HG03442 (cell line): ENCODE measurements around the gene TMEM8B.
"Not testable (repeated sequence)": the region's sequence is repeated elsewhere in the genome, so short reads cannot be mapped to it uniquely, and the experiment has no call there.

Source experiments
- ATAC-seq: cut with Tn5 transposase; IDR thresholded peaks from one replicate; pipeline ENCODE4 v1.9.1; 2021; ENCODE audit warnings: mild to moderate bottlenecking, moderate library complexity; ENCODE audit not compliant: unreplicated experiment

Gene TMEM8B

GRCh38 chr9:35862328-35862727, 33.3 kb downstream of the TMEM8B start:
- ATAC-seq: no peak

- ATAC-seq: no peak
Observed at GRCh38 chr9:35863583-35863982, 34.6 kb downstream of the TMEM8B start.

- no peak for ATAC-seq
Observed at GRCh38 chr9:35864695-35865255, 35.7 kb downstream of the TMEM8B start.

GRCh38 chr9:35867538-35867937, 38.5 kb downstream of the TMEM8B start:
- ATAC-seq: no peak

- ATAC-seq: no peak
Observed at GRCh38 chr9:35868933-35869332, 39.9 kb downstream of the TMEM8B start.

- ATAC-seq: no peak
Observed at GRCh38 chr9:35869621-35870216, 40.7 kb downstream of the TMEM8B start.

- ATAC-seq: no peak
Observed at GRCh38 chr9:35870351-35870923, 41.4 kb downstream of the TMEM8B start, which contains the start of gene OR13J1. OR13J1 (minus strand) TSS chr9:35870401; CDS start chr9:35870401, 0 bp downstream.

- ATAC-seq: no peak
Observed at GRCh38 chr9:35871545-35871944, 42.5 kb downstream of the TMEM8B start.

GRCh38 chr9:35872505-35872904, 43.5 kb downstream of the TMEM8B start:
- no peak for ATAC-seq

GRCh38 chr9:35882263-35882848, 53.3 kb downstream of the TMEM8B start:
- no peak for ATAC-seq

GRCh38 chr9:35882996-35883395, 54.0 kb downstream of the TMEM8B start:
- no peak for ATAC-seq

- not testable (repeated sequence) for ATAC-seq
Observed at GRCh38 chr9:35884908-35885307, 55.9 kb downstream of the TMEM8B start.

- no peak for ATAC-seq
Observed at GRCh38 chr9:35891646-35892045, 62.6 kb downstream of the TMEM8B start.

- ATAC-seq: no peak
Observed at GRCh38 chr9:35892051-35892450, 63.0 kb downstream of the TMEM8B start.

GRCh38 chr9:35896570-35896969, 67.5 kb downstream of the TMEM8B start:
- ATAC-seq: no peak

GRCh38 chr9:35897376-35898099, 68.5 kb downstream of the TMEM8B start:
- not testable (repeated sequence) for ATAC-seq

- ATAC-seq: no peak
Observed at GRCh38 chr9:35898337-35898736, 69.3 kb downstream of the TMEM8B start.

GRCh38 chr9:35899021-35899420, 70.0 kb downstream of the TMEM8B start:
- no peak for ATAC-seq

GRCh38 chr9:35903049-35903448, 74.0 kb downstream of the TMEM8B start:
- ATAC-seq: no peak

- no peak for ATAC-seq
Observed at GRCh38 chr9:35904338-35904737, 75.3 kb downstream of the TMEM8B start.

GRCh38 chr9:35905051-35905781, 76.2 kb downstream of the TMEM8B start:
- ATAC-seq: no peak
